Measurements from ENCODE around the gene ESRRA. TPM values are rescaled to one million over a fixed set of nuclear protein-coding genes. Genes with fewer than 3 reads are reported as not detected.

The ESRRA gene
- total and polyA plus RNA-seq, 2 of the 13 experiments (the other 11 are each of a cell fraction or from before 2014, with no cell fraction given) = 18.1 to 36.3 TPM

DNA sequence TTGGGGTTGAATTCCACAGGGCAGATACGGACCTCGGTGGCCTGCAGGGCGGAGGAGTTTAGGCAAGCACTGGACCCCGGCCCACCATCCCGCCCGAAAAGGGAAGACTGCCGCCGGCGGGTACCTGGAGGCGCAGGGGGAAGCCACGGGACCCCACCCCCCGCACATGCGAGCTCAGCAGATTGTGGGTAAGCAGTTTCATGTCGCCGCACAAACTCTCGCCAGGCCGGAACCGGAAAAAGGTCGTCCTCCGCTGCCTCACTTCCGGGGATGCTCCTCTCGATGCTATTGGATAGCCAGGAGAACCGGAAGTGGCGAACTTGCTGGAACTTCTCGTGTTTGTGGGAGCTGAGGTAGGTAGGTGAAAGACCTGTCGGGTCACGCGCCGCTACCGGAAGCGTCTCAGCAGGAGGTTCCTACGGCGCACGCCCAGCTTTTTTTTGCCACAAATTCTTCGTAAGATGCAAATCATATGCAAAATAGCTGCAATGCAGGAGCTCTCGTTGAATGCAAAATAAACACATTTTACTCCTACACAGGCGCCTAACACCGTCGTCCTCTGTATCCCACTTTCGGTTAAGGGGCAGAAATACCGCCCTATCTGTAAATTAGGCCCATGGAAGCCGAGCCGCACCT is 12.1 kb downstream of the ESRRA start, which contains the start of gene TRMT112 (continued):
- no peak for TF ChIP-seq AHDC1 (CRISPR knock-in tag; IDR thresholded peaks at IDR 0.05; ENCODE audit: borderline replicate concordance)
- TF ChIP-seq CBFB (CRISPR knock-in tag; IDR thresholded peaks at IDR 0.05) = no peak; the same call in 1 of the 2 replicates
- peak; percentile 72; the same call in 1 of the 2 replicates for TF ChIP-seq ZNF747 (CRISPR knock-in tag; IDR thresholded peaks at IDR 0.05; ENCODE audit: borderline replicate concordance)
- peak; percentile 88 to 93 for TF ChIP-seq MAFK (conservative IDR thresholded peaks at IDR 0.05 in 1 of 2, IDR thresholded peaks at IDR 0.05 in 1 of 2; ENCODE audit: low read length in 2 of 2)
- TF ChIP-seq E2F2 (CRISPR knock-in tag; IDR thresholded peaks at IDR 0.05; ENCODE audit: borderline replicate concordance) = no peak; the same call in 1 of the 2 replicates
- TF ChIP-seq, protein P1, sequence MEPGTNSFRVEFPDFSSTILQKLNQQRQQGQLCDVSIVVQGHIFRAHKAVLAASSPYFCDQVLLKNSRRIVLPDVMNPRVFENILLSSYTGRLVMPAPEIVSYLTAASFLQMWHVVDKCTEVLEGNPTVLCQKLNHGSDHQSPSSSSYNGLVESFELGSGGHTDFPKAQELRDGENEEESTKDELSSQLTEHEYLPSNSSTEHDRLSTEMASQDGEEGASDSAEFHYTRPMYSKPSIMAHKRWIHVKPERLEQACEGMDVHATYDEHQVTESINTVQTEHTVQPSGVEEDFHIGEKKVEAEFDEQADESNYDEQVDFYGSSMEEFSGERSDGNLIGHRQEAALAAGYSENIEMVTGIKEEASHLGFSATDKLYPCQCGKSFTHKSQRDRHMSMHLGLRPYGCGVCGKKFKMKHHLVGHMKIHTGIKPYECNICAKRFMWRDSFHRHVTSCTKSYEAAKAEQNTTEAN (CRISPR knock-in tag; conservative IDR thresholded peaks at IDR 0.05) = no peak
- TF ChIP-seq, protein P2, sequence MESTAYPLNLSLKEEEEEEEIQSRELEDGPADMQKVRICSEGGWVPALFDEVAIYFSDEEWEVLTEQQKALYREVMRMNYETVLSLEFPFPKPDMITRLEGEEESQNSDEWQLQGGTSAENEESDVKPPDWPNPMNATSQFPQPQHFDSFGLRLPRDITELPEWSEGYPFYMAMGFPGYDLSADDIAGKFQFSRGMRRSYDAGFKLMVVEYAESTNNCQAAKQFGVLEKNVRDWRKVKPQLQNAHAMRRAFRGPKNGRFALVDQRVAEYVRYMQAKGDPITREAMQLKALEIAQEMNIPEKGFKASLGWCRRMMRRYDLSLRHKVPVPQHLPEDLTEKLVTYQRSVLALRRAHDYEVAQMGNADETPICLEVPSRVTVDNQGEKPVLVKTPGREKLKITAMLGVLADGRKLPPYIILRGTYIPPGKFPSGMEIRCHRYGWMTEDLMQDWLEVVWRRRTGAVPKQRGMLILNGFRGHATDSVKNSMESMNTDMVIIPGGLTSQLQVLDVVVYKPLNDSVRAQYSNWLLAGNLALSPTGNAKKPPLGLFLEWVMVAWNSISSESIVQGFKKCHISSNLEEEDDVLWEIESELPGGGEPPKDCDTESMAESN (CRISPR knock-in tag; conservative IDR thresholded peaks at IDR 0.05) = 0 out of 2 replicates have a peak, but pooled peaks have one; percentile 26
- 0 out of 2 replicates have a peak, but pooled peaks have one; percentile 37 for TF ChIP-seq ZNF333 (CRISPR knock-in tag; IDR thresholded peaks at IDR 0.05; ENCODE audit: borderline replicate concordance)
- TF ChIP-seq TP53 (CRISPR knock-in tag; conservative IDR thresholded peaks at IDR 0.05) = no peak; the same call in 1 of the 2 replicates
- TF ChIP-seq ZNF383 (CRISPR knock-in tag; IDR thresholded peaks at IDR 0.05; ENCODE audit: borderline replicate concordance) = no peak
- peak; percentile 83; the same call in 1 of the 2 replicates for TF ChIP-seq HIVEP1 (CRISPR knock-in tag; IDR thresholded peaks at IDR 0.05)
- peak; percentile 56; the same call in 1 of the 2 replicates for TF ChIP-seq BORCS8-MEF2B (CRISPR knock-in tag; IDR thresholded peaks at IDR 0.05)
- TF ChIP-seq TAF1 (CRISPR knock-in tag; IDR thresholded peaks at IDR 0.05) = peak; percentile 63
- TF ChIP-seq TCF7 (IDR thresholded peaks at IDR 0.05; ENCODE audit: low read depth) = no peak; the same call in 1 of the 2 replicates
- TF ChIP-seq MLLT10 (CRISPR knock-in tag; IDR thresholded peaks at IDR 0.05) = no peak
- TF ChIP-seq SATB2 (CRISPR knock-in tag; IDR thresholded peaks at IDR 0.05) = no peak
- 0 out of 2 replicates have a peak, but pooled peaks have one; percentile 6 for TF ChIP-seq BCL6 (CRISPR knock-in tag; IDR thresholded peaks at IDR 0.05)
- no peak for TF ChIP-seq SIN3A (IDR thresholded peaks at IDR 0.05; ENCODE audit: borderline replicate concordance, low read depth, low read length)
- no peak for TF ChIP-seq ZBTB1 (CRISPR knock-in tag; IDR thresholded peaks at IDR 0.05; ENCODE audit: borderline replicate concordance)
- TF ChIP-seq CEBPG (CRISPR knock-in tag; IDR thresholded peaks at IDR 0.05) = no peak
- no peak for TF ChIP-seq ZNF746 (CRISPR knock-in tag; IDR thresholded peaks at IDR 0.05)
